HepG2 (cell line): ENCODE data around the gene PSKH1. TPM values are rescaled to one million over a fixed set of nuclear protein-coding genes. Genes with fewer than 3 reads are reported as not detected.

Source experiments
- BRCA1 ChIP-seq: sonication (generic); formaldehyde crosslinking; IDR thresholded peaks from 2 replicates; pipeline ENCODE4 v1.4.0; 2020; ENCODE audit warnings: missing genetic modification reagents
- HOXA3 ChIP-seq: sonication (generic); formaldehyde crosslinking; IDR thresholded peaks from 2 replicates; pipeline ENCODE4 v1.5.0; 2020; ENCODE audit warnings: missing genetic modification reagents
- KAT2B ChIP-seq: fragments of 150-350 bp; IDR thresholded peaks from 2 replicates; pipeline ENCODE4 v1.6.1; 2014; ENCODE audit warnings: low read depth, low read length, borderline replicate concordance
- KDM6A ChIP-seq: IDR thresholded peaks from 2 replicates; pipeline ENCODE4 v1.6.1; 2016; ENCODE audit warnings: low read depth
- MAFG ChIP-seq: sonication (generic); formaldehyde crosslinking; IDR thresholded peaks from 2 replicates; pipeline ENCODE4 v1.5.1; 2020; ENCODE audit warnings: mild to moderate bottlenecking, missing genetic modification reagents
- POLR2AphosphoS5 ChIP-seq: IDR thresholded peaks from 2 replicates; pipeline ENCODE4 v1.6.1; 2012; ENCODE audit warnings: low read depth, low read length
- ZNF260 ChIP-seq: sonication (generic); formaldehyde crosslinking; IDR thresholded peaks from 2 replicates; pipeline ENCODE4 v1.4.0; 2020; ENCODE audit warnings: missing genetic modification reagents, low read depth, mild to moderate bottlenecking, borderline replicate concordance
- ZNF3 ChIP-seq: IDR thresholded peaks from 2 replicates; pipeline ENCODE4 v1.7.0; 2017; ENCODE audit warnings: inconsistent platforms
- ZNF550 ChIP-seq: sonication (generic); formaldehyde crosslinking; IDR thresholded peaks from 2 replicates; pipeline ENCODE4 v1.4.0; 2020; ENCODE audit warnings: mild to moderate bottlenecking, missing genetic modification reagents, borderline replicate concordance
- ZNF572 ChIP-seq: sonication (generic); formaldehyde crosslinking; IDR thresholded peaks from 2 replicates; pipeline ENCODE4 v1.5.1; 2020; ENCODE audit warnings: mild to moderate bottlenecking, missing genetic modification reagents
- ZNF598 ChIP-seq: sonication (generic); formaldehyde crosslinking; IDR thresholded peaks from 2 replicates; pipeline ENCODE4 v1.5.1; 2020; ENCODE audit warnings: mild to moderate bottlenecking, missing genetic modification reagents, borderline replicate concordance
- ZZZ3 ChIP-seq: sonication (generic); formaldehyde crosslinking; IDR thresholded peaks from 2 replicates; pipeline ENCODE4 v1.4.0; 2020; ENCODE audit warnings: missing genetic modification reagents, mild to moderate bottlenecking, borderline replicate concordance
- polyA plus RNA-seq, 8 experiments: library from polyadenylated mRNA; depleted of rRNA in 3 of 8; stranded (reverse) in 7 of 8; unstranded in 1 of 8; fragments of >200 nt; fragmentation: Illumina TruSeq in 4 of 8; extraction: Trizol in 4 of 8; gene quantifications; 2 replicates each; pipeline versions ENCODE4 v1.2.1 to v1.2.3, GENCODE V29; 2011 to 2016; ENCODE audit warnings: low read depth in 4 of 8, missing spikeins in 1 of 8, mixed read lengths in 1 of 8; ENCODE audit not compliant: insufficient read depth in 1 of 8
- total RNA-seq, 5 experiments: library from RNA; depleted of rRNA; stranded (reverse); fragments of >200 nt; fragmentation: Illumina TruSeq; extraction: Trizol; gene quantifications; 2 replicates each; pipeline ENCODE4 v1.2.3, GENCODE V29; 2016; ENCODE audit warnings: low read depth in 1 of 5
- TF ChIP-seq, protein P1 (sequence below): sonication (generic); formaldehyde crosslinking; IDR thresholded peaks from 2 replicates; pipeline ENCODE4 v1.5.1; 2020; ENCODE audit warnings: mild to moderate bottlenecking, missing genetic modification reagents
- TF ChIP-seq, protein P2 (sequence below): sonication (generic); formaldehyde crosslinking; IDR thresholded peaks from 2 replicates; pipeline ENCODE4 v1.8.1; 2023; ENCODE audit warnings: missing genetic modification reagents, inconsistent platforms, borderline replicate concordance
- TF ChIP-seq, protein P3 (sequence below): sonication (generic); formaldehyde crosslinking; IDR thresholded peaks from 2 replicates; pipeline ENCODE4 v1.4.0; 2020; ENCODE audit warnings: missing genetic modification reagents, low read depth, mild to moderate bottlenecking, borderline replicate concordance

The PSKH1 gene
- total and polyA plus RNA-seq, 2 of the 13 experiments (the other 11 are each of a cell fraction or from before 2014, with no cell fraction given) = 8.4 to 19.1 TPM

DNA sequence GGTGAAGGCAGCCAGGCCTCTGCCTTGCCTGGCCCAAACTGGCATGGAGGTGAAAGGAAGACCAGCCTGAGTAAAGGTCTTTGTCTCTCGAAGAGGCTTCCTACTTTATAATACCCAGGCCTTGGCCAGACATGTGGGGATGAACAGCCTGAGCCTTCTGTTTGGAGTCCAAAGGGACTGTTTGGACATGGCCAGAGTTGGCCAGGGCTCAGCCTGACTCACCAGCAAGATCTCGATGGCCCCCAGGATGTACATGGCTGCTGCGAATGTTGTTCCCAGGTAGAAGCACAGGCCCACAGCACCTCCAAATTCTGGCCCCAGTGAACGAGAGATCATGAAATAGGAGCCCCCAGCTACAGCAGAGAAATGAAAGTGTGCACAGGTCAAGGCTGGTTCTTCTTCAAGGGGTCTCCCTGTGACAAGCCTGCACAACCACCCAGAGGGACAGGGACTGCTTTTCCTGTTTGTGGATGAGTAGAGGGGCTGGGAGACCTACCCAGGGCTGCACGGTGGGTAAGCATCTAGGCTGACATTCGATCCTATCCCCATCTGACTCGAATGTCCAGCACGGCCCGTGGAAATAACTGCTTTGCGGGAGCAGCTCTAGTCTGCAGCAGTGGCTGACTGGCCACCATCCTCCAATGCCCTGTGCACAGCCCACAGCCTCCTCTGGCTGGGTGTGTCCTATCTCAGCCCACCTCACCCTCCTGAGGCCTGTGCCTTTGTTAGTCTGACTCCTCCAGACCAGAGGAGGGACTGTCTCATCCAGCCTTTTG is 61.6 kb downstream of the PSKH1 start (continued):
- no peak for TF ChIP-seq ZNF598 (CRISPR knock-in tag)
- TF ChIP-seq BRCA1 (CRISPR knock-in tag) = no peak
- TF ChIP-seq ZZZ3 (CRISPR knock-in tag) = no peak
- TF ChIP-seq, protein P1, sequence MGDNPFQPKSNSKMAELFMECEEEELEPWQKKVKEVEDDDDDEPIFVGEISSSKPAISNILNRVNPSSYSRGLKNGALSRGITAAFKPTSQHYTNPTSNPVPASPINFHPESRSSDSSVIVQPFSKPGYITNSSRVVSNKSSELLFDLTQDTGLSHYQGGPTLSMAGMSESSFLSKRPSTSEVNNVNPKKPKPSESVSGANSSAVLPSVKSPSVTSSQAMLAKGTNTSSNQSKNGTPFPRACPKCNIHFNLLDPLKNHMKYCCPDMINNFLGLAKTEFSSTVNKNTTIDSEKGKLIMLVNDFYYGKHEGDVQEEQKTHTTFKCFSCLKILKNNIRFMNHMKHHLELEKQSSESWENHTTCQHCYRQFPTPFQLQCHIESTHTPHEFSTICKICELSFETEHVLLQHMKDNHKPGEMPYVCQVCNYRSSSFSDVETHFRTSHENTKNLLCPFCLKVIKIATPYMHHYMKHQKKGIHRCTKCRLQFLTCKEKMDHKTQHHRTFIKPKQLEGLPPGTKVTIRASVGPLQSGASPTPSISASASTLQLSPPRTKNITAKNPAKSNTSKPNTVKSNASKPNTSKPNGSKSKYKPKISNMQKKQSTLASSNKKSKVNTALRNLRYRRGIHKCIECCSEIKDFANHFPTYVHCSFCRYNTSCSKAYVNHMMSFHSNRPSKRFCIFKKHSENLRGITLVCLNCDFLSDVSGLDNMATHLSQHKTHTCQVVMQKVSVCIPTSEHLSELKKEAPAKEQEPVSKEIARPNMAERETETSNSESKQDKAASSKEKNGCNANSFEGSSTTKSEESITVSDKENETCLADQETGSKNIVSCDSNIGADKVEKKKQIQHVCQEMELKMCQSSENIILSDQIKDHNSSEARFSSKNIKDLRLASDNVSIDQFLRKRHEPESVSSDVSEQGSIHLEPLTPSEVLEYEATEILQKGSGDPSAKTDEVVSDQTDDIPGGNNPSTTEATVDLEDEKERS (CRISPR knock-in tag) = no peak
- TF ChIP-seq KAT2B = no peak
- no peak for TF ChIP-seq ZNF3 (CRISPR knock-in tag)
- no peak for TF ChIP-seq ZNF260
- no peak for TF ChIP-seq MAFG
- peak; percentile 20; the same call in 1 of the 2 replicates for TF ChIP-seq POLR2AphosphoS5
- no peak for TF ChIP-seq KDM6A (CRISPR knock-in tag)
- TF ChIP-seq, protein P2, sequence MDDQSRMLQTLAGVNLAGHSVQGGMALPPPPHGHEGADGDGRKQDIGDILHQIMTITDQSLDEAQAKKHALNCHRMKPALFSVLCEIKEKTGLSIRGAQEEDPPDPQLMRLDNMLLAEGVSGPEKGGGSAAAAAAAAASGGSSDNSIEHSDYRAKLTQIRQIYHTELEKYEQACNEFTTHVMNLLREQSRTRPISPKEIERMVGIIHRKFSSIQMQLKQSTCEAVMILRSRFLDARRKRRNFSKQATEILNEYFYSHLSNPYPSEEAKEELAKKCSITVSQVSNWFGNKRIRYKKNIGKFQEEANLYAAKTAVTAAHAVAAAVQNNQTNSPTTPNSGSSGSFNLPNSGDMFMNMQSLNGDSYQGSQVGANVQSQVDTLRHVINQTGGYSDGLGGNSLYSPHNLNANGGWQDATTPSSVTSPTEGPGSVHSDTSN (CRISPR knock-in tag) = no peak
- no peak for TF ChIP-seq ZNF550
- TF ChIP-seq, protein P3, sequence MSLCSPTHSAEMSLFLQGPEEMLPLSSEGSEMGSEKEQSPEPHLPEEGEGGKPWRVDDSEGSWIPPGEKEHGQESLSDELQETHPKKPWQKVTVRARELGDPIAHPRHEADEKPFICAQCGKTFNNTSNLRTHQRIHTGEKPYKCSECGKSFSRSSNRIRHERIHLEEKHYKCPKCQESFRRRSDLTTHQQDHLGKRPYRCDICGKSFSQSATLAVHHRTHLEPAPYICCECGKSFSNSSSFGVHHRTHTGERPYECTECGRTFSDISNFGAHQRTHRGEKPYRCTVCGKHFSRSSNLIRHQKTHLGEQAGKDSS (CRISPR knock-in tag) = 0 out of 2 replicates have a peak, but pooled peaks have one; percentile 10
- TF ChIP-seq ZNF572 (CRISPR knock-in tag) = peak; percentile 61; the same call in 1 of the 2 replicates
- TF ChIP-seq HOXA3 (CRISPR knock-in tag) = 0 out of 2 replicates have a peak, but pooled peaks have one; percentile 34
- TF ChIP-seq, all 625 proteins: peak for 18
